DMS153 treated with DMSO at 0.1 percent for 48 hours (cell line): ENCODE data around the gene PPT2.
"Not testable (repeated sequence)": the region's sequence is repeated elsewhere in the genome, so short reads cannot be mapped to it uniquely, and the experiment has no call there.

Experiments used
- DNase-seq: peaks from one replicate; lab custom pipeline; 2025; ENCODE audit not compliant: unreplicated experiment; lab: John Stamatoyannopoulos, UW

The PPT2 gene

DNA sequence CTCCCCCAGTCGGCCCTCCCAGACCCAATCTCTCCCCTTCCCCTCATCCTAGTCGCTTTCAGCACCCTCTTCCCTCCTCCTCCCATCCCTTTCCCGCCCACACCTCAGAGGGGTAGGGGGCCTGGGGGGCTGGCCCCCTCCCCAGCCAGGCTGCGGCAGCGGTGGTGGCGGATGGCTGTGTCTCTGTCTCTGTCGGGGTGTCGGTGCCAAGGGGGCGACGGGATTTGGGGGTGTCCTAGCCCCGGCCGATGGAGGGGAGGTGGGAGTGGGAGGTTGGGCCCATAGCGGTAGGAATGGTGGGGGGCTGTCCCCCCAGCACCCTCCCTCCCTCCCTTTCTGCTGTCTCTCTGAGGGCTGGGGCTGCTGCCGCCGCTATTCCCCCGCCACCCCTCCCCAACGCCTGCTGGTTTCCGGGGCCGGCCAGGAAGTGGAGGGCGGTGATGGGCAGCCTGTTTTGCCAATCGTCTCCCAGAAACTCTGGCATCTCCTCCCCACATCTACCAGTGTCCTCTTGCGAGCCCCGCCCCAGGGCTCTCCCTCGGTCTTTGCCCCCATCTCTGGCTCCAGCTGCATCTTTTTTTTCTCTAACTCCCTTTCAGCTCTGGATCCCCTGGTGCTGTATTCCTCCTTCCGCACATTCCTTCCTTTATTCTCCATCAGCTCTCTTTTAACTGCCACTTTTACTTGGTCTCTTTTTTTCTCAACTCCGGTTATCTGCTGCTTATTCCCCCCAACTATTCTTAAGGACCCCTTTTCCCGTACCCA, 22.0 kb downstream of the PPT2 start, which contains the start of gene AGPAT1:
Gene AGPAT1 (minus strand): TSS at position 374 of the 765 bp plus-strand sequence. CDS start 4,588 bp downstream, outside the sequence.
- peak; percentile 84 for DNase-seq

DNA sequence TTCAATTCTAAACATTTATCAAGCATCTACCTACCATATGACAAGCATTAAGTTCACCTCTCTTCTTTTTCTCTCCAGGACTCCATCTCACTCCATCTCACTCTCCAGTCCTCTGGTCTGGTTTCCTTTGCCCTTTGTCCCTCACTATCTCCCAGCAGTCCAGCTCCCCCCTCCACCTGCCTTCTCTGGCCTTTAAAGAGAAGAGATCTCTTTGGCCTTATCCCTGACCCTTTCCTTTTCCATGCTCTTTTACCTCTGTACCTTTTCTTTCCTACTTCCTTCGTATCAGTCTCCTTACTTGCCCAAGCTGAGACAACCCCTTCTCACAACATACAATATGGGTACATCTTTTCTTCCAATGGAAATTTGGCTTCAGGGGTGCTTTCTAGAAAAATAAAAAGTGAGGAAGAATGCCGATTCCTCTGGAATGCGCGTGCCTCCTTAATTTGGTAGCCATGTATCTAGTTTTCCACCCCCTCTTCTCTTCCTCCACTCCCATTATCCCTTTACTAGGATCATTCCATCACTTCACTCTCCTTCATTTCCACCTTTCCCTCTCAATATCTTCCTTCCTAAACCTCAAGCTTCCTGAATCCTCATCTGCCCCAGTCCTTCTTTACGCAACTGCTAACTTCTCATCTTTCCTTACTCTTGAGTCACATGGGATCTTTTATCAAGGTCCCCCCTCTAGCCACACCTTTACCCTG, 22.7 kb downstream of the PPT2 start:
- DNase-seq, result no peak

DNA sequence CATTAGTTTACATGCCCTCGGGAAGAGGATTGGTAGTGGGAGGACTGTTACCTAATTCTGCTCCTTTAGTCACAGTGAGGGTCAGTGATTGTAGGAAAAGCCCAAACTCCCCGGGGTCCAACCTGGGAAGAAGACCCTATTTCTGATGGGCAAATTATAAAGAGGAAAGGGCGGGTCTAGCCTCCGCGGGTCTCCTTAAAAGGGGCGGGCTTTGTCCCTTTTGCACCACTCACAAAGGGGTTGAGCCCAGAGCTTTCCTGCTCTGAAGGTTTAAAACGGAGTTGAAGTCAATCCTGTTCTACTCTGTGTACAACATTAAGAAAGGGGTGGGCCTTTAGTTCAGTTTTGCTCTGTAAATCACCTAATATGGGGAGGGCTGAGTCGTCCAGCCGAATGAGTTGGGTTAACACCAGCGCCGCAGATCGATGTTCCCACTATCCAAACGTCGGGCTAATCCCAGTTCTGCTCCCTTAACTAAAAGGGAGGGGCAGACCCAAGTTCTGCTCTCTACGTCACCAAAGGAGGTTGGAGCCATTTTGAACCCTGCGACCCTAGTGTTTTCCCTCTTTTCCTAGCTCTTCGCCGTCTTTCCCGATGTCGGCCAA, 23.3 kb downstream of the PPT2 start:
- peak; percentile 63 for DNase-seq

DNA sequence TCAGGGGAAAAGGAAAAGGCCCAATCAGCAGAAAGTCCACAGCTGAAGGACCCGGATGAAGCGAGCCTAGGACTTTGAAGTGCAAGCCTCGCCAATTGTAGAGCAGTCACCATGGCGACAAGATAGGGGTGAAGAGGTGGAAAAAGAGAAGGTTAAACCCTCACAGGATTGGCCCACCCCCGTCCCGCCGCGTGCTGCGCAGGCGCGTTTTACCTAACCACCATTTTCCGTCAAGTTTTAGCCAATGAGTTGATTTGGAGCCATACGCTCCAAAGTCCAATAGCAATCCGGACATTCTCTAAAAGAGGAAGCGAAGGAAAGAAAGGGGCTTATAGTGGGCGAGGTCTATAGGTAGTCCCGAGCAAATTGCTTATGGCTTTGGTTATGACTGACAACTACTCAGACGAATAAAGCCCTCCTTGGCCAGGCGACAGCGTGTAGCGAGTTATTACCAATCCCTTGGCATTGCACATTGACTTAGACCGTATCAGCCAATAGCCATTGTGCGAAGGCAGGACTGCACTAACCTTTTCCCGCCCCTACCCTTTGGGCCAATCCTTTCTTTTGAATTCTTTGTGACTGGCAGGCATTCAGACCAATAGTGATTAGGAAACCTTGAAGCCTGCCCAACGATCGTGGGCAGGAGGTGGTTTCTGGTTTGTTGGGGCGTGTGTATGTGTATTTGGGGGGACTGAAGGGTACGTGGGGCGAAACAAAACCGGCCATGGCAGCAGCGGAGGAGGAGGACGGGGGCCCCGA, 24.0 kb downstream of the PPT2 start, which contains the start of gene RNF5:
Gene RNF5 (plus strand): TSS at position 618 of the 759 bp plus-strand sequence. CDS start 107 bp downstream, at position 725.
- DNase-seq, result peak; percentile 99

DNA sequence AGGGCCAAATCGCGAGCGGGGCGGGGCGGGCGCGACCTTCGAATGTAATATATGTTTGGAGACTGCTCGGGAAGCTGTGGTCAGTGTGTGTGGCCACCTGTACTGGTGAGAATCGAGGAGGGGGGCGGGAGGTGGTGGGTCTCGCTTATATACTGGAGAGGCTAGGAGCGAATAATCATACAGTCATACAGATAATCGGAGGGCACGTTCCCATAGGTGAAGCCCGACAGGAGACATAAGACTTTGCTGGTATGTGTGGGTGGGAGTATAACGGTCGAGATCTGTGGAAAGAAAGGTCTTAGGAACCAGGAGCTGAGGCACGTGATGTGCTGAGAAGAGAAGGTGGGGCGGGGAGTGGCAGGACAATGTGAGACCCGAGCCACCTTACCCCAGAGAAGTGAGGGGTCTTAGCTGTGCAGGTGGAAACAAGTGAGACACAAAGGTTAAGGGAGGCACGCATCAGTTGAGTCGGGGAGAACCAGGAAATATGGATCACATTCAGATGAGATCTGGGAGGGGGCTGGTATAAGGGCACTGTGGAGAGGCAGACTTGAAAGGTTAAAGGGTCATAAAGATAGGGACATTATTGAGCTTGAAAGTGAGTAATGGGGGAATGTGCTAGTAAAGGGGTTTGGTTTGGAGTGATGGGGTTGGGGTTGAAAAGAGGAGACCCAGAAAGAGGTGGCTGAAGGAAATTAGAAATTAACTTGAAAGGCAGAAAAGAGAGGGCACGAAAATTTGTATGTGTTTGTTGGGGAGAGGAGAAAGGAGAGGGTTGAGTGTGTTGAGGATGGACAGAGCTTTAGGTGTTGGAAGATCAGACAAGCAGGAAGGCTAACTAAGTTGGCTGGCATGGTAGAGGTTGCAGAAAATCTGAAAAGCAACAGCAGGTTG, 24.9 kb downstream of the PPT2 start:
- DNase-seq, result no peak

DNA sequence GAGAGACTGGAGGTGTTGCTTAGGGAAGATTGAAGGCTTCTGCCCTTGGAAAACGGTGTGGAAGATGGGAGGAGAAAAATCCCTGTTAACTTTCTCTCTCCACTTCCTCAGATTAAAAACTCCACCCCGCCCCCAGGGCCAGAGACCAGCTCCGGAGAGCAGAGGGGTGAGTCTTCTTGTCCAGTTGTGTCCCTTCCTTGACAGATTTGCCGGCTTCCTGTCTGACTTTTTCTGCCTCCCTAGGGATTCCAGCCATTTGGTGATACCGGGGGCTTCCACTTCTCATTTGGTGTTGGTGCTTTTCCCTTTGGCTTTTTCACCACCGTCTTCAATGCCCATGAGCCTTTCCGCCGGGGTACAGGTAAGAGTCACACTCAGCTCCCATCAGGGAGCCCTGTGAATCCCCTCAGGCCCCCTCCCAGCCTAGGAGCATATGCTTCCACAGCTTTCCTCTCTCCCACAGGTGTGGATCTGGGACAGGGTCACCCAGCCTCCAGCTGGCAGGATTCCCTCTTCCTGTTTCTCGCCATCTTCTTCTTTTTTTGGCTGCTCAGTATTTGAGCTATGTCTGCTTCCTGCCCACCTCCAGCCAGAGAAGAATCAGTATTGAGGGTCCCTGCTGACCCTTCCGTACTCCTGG, 25.9 kb downstream of the PPT2 start:
- no peak for DNase-seq

DNA sequence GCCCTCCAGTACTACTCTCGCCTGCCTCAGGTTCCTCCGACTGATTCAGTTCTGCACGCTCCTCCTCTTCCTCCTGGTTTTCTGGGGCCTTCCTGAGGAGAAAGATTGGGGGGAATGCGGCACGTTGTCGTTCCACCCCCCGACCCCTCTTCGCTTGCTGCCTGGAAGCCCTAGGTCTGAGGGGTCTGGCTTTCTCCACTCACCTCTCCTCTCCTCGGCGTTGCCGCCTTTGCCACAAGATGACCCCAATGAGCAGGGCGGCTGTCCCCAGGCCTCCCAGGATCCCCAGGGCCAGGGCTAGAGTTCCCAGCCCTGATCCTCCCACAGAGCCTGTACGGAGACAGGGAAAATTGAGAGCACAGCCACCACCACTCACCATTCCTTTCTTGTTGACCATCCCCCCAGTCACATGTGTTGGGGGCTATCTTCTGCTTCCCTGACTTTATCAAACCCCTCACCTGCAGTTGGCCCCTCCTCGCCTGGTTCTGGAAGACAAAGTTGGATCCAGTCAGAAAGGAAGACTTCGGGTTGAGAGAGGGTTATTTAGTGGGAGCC, 27.3 kb downstream of the PPT2 start:
- no peak for DNase-seq

DNA sequence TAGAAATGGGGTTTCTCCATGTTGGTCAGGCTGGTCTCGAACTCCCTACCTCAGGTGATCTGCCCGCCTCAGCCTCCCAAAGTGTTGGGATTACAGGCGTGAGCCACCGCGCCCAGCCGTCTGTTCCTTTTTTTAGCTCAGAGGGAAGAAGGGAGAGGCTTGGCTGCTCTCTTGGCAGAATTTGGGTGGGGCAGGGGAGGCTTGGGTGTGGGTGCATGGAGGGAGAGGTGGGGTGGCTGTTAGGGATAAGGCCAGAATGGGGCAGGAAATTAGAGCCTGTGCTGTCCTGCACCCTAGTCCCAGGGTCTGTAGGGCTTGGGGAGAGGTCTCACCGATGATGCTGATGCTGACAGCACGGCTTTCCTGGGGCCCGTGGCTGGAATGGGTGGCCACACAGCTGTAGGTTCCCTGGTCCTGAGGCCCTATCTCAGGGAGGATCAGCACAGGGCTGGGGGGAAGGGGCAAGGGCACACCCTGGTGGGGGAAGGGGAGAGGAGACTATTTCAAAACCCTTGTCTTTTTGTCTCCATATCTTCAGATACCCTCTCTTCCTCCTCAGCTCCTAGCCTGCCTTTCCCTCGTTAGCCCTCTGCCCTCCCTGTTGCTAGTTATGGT, 28.1 kb downstream of the PPT2 start:
- DNase-seq, result no peak

DNA sequence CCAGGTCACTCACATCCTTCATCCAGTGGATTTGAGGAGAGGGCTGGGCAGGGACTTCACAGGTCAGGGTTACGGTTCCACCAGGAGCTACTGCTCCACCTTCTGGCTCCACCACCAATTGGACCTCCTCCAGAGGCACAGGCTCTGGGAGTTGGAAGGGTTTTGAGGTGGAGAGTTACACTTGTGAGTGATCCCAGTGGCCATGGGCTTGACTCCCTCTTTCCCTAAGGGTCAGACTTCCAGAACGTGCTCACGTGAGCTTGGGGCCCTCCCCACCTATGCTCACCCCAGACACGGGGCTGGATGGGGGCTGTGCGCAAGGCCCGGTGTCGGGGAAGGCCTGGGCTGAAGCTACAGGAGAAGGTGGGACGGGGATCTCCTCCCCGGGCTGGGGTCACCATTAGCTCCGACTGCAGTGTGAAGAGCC, 28.6 kb downstream of the PPT2 start:
- no peak for DNase-seq

DNA sequence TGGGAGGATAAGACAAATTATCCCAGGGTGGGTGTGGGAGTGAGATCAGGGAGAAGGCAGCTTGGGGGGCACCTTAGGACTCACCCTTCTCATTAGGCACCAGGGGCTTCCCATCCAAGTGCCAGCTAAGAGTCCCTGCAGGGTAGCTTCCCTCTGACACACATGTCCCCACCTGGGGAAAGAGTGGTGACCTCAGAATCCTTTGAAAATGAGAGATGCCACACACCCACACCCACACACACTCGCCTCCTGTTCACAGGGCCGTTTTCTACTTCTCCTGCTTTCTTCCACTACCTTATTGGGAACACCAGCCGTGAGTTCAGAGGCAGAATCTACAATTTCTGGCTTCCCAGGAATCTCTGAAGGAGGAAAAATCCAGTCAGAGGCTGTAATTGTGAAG, 29.1 kb downstream of the PPT2 start:
- no peak for DNase-seq

DNA sequence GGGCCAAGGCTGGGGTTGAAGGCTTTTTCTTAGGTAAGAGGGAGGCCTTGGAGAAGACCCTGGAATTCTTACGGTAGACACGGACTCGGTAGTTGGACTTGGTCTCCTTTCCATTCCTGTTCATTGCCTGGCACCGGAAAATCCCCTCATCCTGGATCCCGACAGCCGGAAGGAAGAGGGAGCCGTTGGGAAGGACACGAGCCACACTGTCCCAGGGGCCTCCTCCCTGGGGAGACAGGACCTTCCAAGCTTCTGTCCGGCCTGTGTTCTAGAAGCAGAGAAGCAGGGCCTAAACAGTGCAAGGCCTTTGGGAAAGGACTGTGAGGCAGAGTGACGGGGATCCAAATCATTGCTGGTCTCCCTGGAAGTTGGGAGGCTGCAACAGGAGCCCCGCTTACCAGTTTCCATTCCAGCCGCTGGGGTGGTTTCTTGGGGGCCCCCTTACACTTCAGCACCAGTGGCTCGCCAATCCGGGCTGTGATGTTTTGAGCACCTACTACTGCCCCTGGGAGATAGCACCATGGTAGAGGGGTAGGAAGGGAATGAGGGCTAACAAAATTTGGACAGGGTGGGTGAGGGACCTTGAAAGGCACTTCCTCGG, 29.6 kb downstream of the PPT2 start:
- no peak for DNase-seq

DNA sequence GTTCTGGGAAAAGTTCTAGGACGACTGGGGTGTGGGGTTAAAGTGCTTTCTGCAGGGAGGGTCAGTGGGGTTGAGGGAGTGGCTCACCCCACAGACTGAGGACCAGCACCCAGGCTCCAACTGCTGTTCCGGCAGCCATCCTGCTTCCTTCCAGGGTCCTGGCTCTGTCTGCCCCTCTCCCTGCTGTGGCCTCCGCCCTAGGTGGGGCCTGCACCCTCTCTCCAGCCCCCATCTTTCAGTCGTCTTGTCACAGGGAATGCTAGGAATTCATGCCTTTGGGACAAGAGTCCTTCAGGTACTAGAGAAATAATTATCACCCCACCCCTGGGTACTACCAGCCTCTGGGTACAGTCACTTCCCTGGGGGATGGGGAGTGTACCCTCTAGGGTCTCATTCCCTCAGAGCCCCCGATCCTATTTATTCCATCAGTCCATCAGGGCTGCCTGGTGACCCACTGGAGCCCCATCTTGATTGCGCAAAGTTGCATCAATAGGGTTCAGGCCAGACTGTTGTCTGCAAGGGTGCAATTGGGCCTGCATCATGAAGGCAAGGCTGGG, 30.2 kb downstream of the PPT2 start, which contains the start of gene AGER:
Gene AGER (minus strand): TSS at position 170 of the 557 bp plus-strand sequence. CDS start 31 bp downstream, at position 139.
- no peak for DNase-seq

DNA sequence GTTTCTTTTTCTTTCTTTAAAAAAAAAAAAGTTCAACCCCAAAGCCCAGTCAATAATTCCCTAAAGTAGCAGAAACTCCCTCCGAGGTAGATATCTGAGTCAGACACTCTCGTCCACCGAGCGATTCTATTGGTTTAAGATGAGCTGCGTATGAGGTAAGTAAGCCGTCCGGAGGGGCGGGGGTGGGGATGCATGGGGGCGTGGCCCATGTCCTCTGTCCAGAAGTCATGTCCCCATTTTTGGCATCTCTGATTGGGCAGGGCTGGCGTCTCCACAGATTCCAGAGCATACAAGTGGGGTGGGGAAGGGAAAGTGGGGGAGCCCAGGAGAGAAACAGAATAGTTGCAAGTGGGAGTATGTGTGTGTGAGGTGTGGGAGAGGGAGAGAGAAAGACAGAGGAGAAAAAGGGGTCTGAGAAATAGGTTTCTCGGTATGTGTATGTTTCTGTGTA, 31.8 kb downstream of the PPT2 start:
- DNase-seq, result not testable (repeated sequence)

DNA sequence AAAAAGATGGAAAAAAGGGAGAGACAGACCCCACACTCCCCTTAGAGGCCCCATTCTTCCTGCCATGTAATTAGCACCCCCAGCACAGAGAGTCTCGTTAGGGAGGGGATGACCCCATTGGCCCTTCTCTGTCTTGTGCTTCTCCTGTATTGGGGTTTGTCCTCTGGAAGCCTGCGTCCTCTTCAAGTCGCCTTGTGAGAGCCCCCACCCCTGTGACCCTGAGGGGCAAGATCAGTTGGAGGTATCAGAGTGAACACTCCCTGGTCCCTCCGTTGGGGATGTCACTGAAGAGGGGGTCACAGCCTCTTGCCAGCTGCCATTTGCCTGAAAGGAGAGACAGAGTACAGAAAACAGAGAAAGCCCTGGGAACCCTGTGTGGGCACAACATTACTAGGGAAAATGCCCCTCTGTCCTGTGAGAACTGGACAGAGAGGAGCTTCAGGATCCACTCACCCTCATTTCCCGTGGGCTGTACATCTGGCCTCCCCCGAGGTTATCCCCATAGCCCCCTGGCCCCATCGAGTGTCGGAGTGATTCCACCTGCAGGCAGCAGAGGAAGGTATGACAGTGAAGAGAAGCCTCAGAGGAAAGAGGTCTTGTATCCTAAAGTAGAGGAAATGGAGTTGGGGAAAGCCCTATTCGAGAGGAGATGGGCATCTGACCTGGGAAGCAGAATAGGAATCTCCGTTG, 32.4 kb downstream of the PPT2 start:
- not testable (repeated sequence) for DNase-seq

DNA sequence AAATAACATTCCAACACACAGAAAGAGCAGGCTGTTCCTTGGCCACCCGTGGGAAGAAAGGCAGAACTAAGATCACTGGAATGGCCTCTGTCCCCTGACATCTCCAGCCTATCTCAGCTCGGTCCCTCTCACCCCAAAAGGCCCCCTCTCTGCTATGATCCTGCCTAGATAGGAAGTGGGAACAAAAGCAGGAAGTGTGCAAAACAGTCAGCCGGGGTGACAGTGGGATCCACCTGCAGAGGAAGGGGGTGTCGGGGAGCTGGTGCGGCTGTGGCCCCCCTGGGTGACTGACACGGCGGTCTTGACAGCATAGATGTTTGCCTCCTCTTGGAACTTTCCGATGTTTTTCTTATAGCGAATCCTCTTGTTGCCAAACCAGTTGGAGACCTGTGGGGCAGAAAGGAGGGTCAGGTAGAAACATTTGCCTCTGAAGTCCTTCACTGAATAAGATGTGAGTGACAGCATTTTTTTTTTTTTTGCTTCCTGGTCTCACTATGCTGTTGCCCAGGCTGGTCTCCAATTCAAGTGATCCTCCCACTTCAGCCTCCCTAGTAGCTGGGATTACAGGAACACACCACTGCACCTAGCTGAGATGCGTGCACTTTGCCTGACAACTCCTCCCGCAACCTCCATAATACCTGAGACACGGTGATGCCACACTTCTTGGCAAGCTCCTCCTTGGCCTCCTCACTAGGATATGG, 33.2 kb downstream of the PPT2 start:
- DNase-seq, result no peak

DNA sequence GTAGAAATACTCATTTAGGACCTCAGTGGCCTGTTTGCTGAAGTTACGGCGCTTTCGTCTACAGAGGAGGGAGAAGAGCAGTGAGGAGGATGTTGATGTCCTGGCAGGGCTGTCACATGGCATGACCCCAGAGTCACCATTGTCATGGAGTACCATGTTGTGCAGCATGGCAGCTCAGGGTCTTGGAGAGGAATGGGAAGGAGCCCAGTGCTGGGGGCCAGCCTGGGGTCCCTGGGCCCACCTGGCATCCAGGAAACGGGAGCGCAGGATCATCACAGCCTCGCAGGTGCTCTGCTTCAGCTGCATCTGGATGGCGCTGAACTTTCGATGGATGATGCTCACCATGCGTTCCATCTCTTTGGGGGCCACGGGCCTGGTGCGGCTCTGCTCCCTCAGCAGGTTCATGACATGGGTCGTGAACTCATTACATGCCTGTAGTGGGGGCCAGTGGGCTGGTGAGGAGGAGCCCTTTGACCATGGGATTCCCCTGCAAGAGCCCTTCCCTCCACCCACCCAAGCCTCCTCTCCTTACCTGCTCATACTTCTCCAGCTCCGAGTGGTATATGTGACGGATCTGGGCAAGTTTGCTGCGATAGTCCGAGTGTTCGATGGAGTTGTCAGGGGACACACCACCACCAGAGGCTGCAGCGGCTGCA, 33.9 kb downstream of the PPT2 start:
- not testable (repeated sequence) for DNase-seq
